Fibroblast of the aortic adventitia (primary cell): Measurements from ENCODE around the gene SRGAP3. TPM values are rescaled to one million over a fixed set of nuclear protein-coding genes. Genes with fewer than 3 reads are reported as not detected.

Experiments
- DNase-seq: peaks from one replicate; pipeline ENCODE4 v3.0.0-alpha.2; 2010; ENCODE audit warnings: low read depth
- H3K4me3 ChIP-seq: 2 replicates; pipeline ENCODE4 v1.5.1; 2011; ENCODE audit warnings: low read depth, mild to moderate bottlenecking, control low read depth, low read length, moderate library complexity
- CTCF ChIP-seq: IDR thresholded peaks from 2 replicates; pipeline ENCODE4 v1.5.1; 2011; ENCODE audit warnings: mild to moderate bottlenecking, low read length, control low read depth, inconsistent platforms; ENCODE audit not compliant: insufficient read depth
- total RNA-seq: library from RNA; depleted of rRNA; stranded (reverse); fragments of >200 nt; gene quantifications from 2 replicates; pipeline ENCODE4 v1.2.3, GENCODE V29; 2012; ENCODE audit warnings: low replicate concordance

The SRGAP3 gene
- total RNA-seq, 1 donor: 4.6 TPM

- H3K4me3 ChIP-seq: no peak overlapping the region
- DNase-seq: peak; percentile 15
- no peak for TF ChIP-seq CTCF
Measured at GRCh38 chr3:9141928-9142289, 107.5 kb downstream of the SRGAP3 start.

GRCh38 chr3:9139366-9139765 is 110.1 kb downstream of the SRGAP3 start:
- no peak for DNase-seq
- no peak for TF ChIP-seq CTCF
- H3K4me3 ChIP-seq: no peak overlapping the region

GRCh38 chr3:9137676-9138075 is 111.8 kb downstream of the SRGAP3 start:
- DNase-seq: no peak
- no peak for TF ChIP-seq CTCF
- no peak overlapping the region for H3K4me3 ChIP-seq

GRCh38 chr3:9136746-9137465 is 112.5 kb downstream of the SRGAP3 start:
- TF ChIP-seq CTCF: no peak
- no peak for DNase-seq
- no peak overlapping the region for H3K4me3 ChIP-seq

GRCh38 chr3:9135930-9136525 is 113.4 kb downstream of the SRGAP3 start:
- no peak for DNase-seq
- no peak overlapping the region for H3K4me3 ChIP-seq
- TF ChIP-seq CTCF: no peak

- TF ChIP-seq CTCF: no peak
- no peak for DNase-seq
Measured at GRCh38 chr3:9135526-9135925, 113.9 kb downstream of the SRGAP3 start.

GRCh38 chr3:9133656-9134055 is 115.8 kb downstream of the SRGAP3 start:
- DNase-seq: no peak
- H3K4me3 ChIP-seq: no peak overlapping the region
- TF ChIP-seq CTCF: no peak

More at GRCh38 chr3:9135526-9135925, 113.9 kb downstream of the SRGAP3 start:
- H3K4me3 ChIP-seq: no peak overlapping the region
